AG08396 (cell line): ENCODE data around the gene WDFY2.

Experiments
- DNase-seq: peaks from one replicate; pipeline ENCODE4 v3.0.0; 2012; ENCODE audit warnings: low spot score, mixed read lengths

WDFY2 gene

DNA sequence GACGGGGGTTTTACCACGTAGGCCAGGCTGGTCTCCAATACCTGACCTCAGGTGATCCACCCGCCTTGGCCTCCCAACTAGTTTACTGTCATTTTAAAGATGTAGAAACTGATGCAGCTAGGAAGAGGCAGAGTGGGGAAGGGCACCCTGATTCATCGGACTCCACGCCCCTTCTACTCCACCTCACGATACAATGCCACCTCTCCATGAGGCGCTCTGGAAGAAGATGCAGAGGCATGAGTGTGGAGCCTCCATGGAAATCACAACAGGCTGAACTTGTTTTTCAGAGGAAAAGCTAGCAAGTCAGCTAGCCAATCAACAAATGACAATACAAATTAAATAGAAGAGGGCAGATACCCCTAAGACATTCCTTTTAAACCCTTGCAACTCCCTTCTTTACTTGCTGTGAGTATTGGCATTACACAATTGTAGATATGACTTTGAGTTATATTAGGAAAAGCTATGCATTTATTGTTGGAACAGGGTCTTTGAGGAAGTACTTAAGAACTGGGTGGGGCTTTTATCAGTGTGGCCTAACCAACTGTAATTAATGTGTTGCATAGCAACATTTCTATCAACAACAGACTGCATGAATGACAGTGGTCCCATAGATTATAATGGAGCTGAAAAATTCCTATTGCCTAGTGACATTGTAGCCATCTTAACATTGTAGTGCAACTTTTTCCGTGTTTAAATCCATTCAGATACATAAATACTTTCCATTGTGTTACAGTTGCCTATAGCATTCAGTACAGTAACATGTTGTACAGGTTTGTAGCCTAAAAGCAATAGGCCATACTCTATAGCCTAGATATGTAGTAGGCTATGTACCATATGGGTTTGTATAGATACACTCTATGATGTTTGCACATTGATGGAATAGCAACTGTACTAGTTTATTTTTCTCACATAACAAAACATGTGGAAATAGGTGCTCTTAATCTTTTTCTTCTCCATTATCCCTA lies 17.6 kb downstream of the WDFY2 start:
- no peak for DNase-seq

DNA sequence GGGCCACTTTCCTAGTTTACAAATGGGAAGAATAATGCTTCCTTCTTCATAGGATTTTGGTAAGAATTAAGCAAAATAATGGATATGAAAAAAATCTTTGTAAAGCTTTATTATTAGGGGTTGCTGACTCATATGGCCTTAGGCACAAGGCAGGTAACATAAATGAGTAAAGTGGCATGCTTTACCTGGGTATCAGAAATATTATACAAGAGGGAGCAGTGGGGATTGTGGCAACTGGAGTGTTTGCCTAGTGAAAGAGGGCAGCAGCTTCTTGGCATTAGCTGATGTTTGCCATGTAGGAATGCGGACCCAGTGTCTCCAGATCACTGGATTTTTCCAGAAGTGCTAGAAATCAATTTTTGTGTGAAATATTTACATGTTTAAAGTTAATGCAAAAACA lies 19.5 kb downstream of the WDFY2 start:
- DNase-seq = no peak

- DNase-seq = no peak
Observed at GRCh38 chr13:51605698-51606097, 21.4 kb downstream of the WDFY2 start.

DNA sequence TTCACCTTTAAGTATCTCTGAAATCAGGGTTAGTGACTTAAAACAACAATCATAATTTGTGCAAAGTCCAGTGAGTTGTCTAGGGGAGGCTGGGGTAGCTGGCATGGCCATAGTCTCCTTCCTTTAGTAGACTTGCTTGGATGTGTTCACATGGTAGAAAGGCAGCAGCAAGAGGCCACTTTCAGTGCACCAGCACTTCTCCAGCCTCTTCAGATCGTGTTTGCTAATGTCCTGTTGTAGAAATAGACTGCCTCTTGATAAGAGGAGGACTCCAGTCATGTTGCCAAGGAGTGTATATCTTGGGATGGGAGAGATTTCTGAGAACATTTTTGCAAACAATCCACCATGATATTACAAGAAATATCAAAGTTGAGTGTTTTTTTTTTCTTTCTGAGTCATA lies 22.9 kb downstream of the WDFY2 start:
- no peak for DNase-seq

DNA sequence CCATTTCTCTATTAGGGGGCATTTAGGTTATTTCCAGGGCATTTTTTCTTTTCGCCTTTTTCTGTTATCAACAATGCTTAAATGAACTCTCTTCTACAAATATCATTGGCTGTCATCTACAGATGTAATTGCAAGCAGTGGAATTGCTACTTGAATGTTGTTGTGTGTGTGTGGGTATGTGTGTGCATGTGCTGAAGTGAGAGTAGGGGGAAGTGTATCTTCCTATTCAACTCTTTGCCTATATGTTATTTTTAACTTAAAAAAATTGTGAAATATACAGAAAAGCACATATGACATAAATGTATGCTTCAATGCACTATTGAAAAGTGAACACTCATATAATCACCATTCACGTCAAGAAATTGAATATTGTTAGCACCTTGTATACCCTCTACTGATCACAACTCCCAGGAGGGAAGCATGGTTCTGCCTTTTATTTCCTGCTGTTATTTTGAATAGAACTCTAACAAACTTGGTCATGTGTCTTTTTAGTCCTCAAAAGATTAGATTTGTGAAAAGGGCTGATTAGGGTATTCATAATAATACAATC lies 24.7 kb downstream of the WDFY2 start:
- no peak for DNase-seq

DNA sequence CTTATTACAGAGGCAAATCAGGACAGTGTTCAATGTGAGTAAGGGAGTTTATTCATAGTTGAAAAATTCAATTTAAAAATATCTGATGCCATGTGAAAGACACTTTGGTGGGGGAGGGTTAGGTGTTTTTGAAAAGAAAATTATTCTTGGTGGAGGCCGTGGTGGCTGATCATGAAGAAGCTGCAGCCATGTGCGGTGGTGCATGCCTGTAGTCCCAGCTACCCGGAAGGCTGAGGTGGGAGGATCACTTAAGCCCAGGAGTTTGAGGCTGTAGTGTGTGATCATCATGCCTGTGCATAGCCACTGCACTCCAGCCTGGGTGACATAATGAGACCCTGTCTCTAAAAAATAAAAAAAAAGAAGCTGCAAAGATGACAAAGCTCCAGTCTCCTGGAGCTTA lies 28.6 kb downstream of the WDFY2 start:
- DNase-seq = no peak

DNA sequence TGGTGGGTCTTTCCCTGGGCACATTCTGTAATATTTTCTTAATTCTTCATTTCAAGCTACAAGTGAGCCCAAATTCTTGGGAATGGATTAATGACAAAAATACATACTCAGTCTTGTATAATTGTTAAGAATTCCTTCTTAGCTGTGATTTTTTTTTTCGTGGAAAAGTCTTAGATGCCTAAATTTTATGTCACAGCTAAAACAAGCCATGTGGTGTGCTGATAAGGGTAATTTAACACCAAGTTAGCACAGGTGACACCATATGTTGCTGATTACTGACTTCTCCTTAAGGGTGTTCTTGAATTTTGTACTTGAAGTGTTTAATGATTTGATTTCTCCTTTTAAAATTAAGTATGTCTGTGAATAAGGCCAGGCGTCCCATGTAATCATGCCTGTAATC lies 29.3 kb downstream of the WDFY2 start:
- DNase-seq = no peak

DNA sequence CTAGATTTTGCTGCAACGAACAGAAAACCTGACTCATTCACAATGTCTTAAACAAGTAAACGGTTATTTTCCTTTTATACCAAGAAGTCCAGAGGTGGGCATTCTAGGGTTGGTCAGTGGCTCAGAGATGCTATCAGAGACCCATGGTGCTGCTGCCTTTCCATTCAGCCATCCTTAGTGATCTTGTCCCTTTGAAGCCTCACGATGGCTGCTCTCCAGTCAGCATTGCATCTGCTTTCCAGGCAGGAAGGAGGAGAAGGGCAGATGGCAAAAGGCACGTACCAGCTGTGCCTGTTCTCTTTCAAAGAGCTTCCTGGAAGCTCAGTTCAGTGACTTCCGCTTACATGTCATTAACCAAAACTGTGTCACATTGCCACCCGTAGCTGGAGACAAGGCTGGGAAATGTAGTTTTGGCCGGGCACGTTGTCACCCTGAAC lies 30.1 kb downstream of the WDFY2 start:
- no peak for DNase-seq

DNA sequence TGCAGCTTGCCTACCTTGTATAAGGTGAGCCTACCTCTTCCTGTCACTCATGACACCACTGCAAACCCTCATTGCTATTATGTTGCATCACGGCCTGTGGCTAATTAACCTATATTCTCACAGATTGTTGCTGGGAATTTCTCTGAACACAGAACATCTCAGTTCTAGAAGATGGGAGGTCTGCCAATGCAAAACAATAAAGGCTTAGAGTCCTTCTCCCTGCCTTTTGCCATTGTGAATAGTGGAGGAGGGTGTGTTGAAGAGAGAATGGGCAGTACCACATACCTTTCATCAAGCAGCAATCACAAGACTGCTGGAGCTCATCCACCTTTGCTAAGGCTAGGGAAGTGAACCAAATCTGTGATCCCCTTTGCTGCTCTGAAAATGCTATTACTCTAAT lies 34.4 kb downstream of the WDFY2 start:
- no peak for DNase-seq

DNA sequence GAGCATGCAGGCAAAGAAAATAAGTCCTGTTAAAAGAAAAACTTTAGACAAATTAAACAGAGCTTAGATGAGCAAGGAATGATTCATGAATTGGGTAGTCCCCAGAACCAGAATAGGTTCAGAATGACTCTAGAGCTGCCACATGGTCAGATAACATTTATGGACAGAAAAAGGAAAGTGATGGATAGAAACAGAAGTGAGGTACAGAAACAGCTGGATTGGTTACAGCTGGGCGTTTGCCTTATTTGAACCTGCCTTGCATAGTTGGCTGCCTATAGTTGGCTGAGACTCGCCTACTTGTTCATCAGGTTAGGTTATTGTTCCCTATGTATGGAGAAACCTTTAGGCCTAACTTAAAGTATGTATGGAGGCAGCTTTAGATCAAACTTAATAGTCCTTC lies 35.4 kb downstream of the WDFY2 start:
- peak; percentile 10 for DNase-seq

GRCh38 chr13:51620165-51620983 lies 36.1 kb downstream of the WDFY2 start:
- DNase-seq = no peak

- DNase-seq = no peak
Observed at GRCh38 chr13:51621602-51622001, 37.3 kb downstream of the WDFY2 start.

DNA sequence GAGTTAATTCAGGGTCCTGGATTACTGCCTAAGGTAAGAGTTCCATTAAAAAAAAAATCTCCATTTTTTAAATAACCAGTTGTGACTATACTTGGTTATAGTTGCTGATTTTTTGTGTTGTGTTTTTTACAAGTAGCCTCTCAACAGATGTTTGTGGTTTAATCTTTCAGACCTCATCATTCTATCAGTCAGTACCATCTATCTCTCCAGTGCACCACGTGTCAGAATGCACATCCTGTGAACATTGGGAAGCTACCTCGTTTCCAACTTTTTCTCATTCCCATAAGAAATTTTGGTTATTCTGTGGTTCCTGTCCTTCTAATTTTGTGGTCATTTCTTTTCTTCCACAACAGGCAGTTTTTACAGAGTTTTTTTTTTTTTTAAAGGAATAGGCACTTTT lies 39.2 kb downstream of the WDFY2 start:
- DNase-seq = no peak

- no peak for DNase-seq
Observed at GRCh38 chr13:51624207-51624606, 39.9 kb downstream of the WDFY2 start.

- DNase-seq = no peak
Observed at GRCh38 chr13:51624695-51625345, 40.6 kb downstream of the WDFY2 start.

GRCh38 chr13:51625555-51626345 lies 41.5 kb downstream of the WDFY2 start:
- no peak for DNase-seq

DNA sequence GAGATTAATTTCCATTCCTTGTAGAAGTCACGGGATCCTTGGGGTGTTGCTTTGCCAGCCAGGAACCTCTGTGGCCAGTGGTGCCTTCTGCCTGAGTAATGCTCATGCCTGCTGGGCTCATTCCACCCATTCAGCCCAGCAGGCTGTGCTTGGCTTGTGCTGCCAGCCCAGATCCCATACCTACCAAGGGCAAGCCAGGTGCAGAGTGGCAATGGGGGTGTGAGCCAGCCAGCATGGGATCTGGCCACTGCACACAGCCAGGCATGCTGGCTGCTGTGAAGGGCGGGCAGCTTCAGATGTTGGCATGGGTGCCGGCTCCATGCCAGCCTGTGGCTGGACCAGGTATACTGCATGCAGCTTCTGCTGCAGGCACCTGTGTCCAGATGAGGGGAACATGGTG lies 42.5 kb downstream of the WDFY2 start:
- no peak for DNase-seq

DNA sequence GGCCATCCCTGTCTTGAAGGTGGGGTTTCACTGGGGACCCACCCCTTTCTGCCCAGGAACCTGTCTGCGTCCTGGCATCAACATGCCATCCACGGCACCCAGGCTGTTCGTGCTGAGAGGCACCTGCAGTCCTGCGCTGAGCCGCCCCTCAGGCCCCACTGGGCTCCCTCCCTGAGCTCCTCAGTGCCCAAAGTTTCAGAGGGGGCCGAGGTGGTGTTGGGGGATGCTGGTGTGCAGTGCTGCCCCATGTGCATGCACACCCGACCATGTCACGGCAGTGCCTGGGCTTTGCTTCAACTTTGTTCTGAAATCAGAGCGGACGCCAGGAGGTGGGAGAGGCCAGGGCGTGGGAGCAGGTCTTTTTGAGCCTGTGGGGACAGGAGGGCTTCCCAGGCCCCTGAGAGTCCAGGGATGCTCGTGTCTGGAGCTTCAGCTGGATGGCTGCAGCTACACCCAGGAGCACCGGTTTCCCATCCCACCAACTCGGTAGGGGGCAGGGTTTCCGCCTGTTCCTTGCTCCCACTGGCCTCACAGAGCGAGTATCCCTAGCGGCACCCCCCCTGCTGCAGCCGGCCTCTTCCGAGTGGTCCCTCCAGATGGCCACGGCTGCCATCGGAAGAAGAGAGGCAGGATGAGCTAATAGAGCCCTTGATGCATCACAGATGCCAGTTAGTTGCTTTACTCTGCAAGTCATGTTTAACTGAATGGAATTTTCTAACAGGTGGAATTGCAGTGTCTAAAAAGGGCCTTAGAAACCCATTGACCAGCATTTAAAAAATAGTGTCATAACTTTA lies 44.0 kb downstream of the WDFY2 start:
- DNase-seq = no peak

- DNase-seq = no peak
Observed at GRCh38 chr13:51629491-51630287, 45.4 kb downstream of the WDFY2 start.

- DNase-seq = no peak
Observed at GRCh38 chr13:51630288-51630615, 46.0 kb downstream of the WDFY2 start.
